LNCAP (cell line): Measurements from ENCODE around the gene YES1.

Experiments
- TF ChIP-seq, protein P1 (sequence below): fragments of 450-650 bp; IDR thresholded peaks from 2 replicates; pipeline ENCODE4 v1.5.1; 2017; ENCODE audit warnings: mild to moderate bottlenecking

Gene YES1

DNA sequence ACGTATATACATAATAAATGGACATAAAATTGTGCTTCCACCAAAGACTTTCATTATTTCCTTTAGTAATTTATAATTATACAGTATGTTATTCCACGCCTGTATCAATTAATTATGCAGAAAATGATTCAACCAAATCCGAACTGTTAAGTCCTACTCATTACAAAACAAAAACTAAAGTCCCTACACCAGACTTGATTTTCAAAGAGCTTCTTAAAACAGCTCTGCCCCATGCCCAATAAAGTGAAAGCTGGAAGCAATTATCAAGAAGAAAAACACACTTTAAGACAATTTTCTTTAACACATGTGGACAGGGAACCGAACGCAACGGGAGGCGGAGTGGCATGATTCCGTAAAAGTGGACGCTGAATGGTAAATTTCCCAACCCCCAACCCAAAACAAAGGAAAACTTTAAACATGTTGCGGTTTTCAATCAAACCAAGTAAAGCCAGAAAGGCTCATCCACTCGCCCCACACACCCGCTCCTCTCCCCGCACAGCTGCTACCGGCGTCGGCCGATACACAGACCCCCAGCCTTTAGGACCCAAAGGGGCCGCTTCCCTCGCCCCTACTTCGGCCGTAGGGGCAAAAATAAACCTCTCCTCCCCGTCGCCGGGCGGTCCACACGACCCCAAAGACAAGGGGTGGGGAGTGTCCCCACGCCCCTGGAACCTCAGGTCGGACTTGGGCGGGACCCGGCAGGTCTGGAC, 705 bp downstream of the YES1 start:
- TF ChIP-seq, protein P1, sequence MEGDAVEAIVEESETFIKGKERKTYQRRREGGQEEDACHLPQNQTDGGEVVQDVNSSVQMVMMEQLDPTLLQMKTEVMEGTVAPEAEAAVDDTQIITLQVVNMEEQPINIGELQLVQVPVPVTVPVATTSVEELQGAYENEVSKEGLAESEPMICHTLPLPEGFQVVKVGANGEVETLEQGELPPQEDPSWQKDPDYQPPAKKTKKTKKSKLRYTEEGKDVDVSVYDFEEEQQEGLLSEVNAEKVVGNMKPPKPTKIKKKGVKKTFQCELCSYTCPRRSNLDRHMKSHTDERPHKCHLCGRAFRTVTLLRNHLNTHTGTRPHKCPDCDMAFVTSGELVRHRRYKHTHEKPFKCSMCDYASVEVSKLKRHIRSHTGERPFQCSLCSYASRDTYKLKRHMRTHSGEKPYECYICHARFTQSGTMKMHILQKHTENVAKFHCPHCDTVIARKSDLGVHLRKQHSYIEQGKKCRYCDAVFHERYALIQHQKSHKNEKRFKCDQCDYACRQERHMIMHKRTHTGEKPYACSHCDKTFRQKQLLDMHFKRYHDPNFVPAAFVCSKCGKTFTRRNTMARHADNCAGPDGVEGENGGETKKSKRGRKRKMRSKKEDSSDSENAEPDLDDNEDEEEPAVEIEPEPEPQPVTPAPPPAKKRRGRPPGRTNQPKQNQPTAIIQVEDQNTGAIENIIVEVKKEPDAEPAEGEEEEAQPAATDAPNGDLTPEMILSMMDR, result no peak

DNA sequence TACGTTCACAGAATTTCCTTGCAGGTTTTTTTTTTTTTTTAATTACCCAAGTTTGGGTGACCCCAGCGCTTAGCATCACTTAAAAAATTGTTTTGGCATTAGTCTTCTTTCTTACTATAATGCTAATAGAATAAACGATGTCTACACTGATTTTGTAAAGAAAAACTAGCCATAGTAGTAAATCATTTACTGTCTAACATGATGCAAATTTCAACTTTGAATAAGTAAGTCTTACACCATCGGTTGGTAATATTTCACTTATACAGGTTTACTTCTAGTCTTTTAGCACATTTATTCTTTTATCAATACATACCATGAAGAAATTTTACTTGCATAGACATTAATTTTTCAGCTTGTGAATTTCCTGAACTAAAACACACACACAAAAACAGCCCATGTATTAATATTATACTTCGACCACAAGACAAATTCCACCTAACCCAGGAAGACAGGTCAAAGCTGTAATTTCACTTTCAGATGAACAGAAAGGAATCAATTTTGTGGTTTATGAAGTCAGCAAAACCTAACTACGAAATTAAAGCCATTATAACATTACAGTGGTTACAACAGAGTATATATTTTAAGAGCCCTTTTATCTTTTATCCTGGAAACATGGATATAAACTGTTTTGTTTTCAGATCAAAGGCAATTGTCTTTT, 1.9 kb downstream of the YES1 start:
- TF ChIP-seq, protein P1, result no peak

DNA sequence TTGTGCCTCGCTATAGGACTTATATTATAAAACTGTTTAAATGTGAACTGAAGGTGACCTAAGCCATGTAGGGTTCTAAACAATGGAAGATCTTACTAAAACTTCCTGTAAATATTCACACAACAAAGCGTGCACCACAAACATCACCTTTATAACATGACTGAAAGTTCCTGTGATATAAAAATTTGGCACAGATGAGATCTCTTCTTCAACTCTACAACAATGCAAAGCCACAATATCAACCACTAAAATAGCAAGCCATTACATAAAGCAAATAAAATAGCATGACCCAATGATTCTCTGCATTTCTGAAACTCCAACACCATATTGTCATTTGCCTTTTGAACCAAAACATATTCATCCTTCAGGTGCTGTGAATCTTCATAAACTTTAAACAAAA, 3.5 kb downstream of the YES1 start:
- TF ChIP-seq, protein P1, result no peak

DNA sequence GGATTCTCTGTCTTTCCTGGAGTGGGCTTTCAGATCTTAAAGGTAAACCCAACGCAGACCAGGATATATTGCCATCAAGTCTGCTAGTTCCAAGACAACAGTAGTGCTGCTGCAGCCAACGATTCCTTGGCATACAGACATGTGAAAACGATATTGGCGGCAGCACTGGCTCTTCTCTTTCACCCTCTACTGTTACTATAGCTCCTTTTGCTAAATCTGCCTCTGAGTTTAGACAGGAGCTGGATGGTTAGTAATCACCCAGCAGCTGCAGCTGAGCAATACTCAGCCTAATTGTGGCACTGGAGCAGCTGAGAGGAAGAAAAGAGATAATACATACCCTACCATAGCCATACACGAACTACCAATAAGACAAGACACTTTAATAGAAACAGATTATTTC, 4.0 kb downstream of the YES1 start:
- TF ChIP-seq, protein P1, result no peak

DNA sequence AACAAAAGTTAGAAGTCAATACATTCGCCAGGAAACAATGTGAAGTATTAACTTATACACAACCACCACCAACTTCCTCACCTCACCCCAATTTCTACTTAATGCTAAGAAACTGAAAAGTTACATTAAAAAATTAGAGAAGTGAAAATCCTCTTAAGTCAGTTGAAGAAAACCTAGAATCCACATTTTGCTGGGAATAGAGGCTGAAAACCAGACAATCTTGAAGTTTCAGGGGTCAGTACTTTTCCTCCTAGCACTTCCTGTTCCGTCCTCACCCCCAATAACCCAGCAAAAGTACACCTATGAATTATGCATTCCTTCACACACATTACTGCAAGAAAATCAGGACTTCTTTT, 6.3 kb downstream of the YES1 start:
- TF ChIP-seq, protein P1, result no peak

DNA sequence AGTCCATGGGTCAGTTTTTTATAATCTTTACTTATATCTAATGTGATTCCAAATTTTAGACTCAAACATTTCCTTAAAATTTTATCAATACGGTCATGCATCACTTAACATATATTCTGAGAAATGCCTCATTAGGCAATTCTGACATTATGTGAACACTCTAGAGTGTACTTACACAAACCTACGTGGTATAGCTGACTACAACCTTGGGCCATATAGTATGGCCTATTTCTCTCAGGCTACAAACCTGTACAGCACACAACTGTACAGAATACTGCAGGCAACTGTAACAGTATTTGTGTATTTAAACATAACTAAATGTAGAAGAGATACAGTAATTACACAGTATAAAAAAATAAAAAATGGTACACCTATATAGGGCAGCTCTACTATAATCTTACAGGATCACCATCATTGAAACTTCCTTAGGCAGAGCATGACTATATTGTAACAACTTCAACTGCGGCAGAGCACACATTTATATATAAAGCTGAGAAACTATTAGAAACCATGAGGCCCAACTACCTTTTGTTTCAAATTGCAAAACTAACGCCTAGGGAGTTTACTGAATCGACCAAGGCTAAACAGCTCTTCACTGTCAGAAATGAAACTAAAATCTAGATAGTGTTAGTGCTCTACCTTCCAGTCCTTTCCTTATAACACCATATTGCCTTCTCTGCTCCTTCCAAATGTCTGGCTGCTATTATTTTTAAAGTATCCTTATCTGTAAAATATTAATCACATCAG, 6.9 kb downstream of the YES1 start:
- TF ChIP-seq, protein P1, result no peak

DNA sequence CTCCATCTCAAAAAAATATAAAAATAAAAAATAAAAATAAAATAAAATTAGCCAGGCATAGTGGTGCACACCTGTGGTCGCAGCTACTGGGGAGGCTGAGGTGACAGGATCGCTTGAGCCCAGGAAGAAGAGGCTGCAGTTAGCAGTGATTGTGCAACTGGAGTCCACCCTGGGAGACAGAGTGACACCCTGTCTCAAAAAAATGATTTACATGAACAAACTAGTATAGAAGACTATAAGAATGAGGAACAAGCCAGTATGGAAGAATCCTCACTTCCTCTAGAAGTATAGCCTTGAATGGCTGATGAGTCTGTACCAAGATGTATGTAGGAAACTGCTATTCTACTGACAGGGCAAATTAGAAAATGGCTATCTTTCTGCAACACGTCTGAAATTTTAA, 10.9 kb downstream of the YES1 start:
- TF ChIP-seq, protein P1, result no peak
